COLO829 (cell line): ENCODE results near the gene XCL1.

Experiments
- DNase-seq: peaks from one replicate; pipeline ENCODE4 v3.0.0; 2012; ENCODE audit warnings: low spot score

XCL1 gene

GRCh38 chr1:168605443-168605842, 29.0 kb downstream of the XCL1 start:
- no peak for DNase-seq

GRCh38 chr1:168606096-168606495, 29.7 kb downstream of the XCL1 start:
- DNase-seq, result no peak

- DNase-seq, result no peak
Observed at GRCh38 chr1:168607872-168608428, 31.5 kb downstream of the XCL1 start.

GRCh38 chr1:168608796-168609715, 32.7 kb downstream of the XCL1 start:
- DNase-seq, result no peak

- no peak for DNase-seq
Observed at GRCh38 chr1:168609741-168610510, 33.5 kb downstream of the XCL1 start.

- no peak for DNase-seq
Observed at GRCh38 chr1:168613038-168613451, 36.6 kb downstream of the XCL1 start.

- DNase-seq, result no peak
Observed at GRCh38 chr1:168613691-168614231, 37.4 kb downstream of the XCL1 start.

- no peak for DNase-seq
Observed at GRCh38 chr1:168614235-168614634, 37.8 kb downstream of the XCL1 start.

- no peak for DNase-seq
Observed at GRCh38 chr1:168615965-168616364, 39.6 kb downstream of the XCL1 start.

GRCh38 chr1:168617974-168618750, 41.8 kb downstream of the XCL1 start:
- peak; percentile 82 for DNase-seq

- DNase-seq, result no peak
Observed at GRCh38 chr1:168618886-168619285, 42.5 kb downstream of the XCL1 start.

- peak; percentile 35 for DNase-seq
Observed at GRCh38 chr1:168621356-168621755, 45.0 kb downstream of the XCL1 start.

GRCh38 chr1:168623003-168623828, 46.8 kb downstream of the XCL1 start:
- DNase-seq, result peak; percentile 7

- no peak for DNase-seq
Observed at GRCh38 chr1:168623831-168624230, 47.4 kb downstream of the XCL1 start.

- DNase-seq, result no peak
Observed at GRCh38 chr1:168626326-168626725, 49.9 kb downstream of the XCL1 start.

- no peak for DNase-seq
Observed at GRCh38 chr1:168627370-168627769, 51.0 kb downstream of the XCL1 start.

- DNase-seq, result no peak
Observed at GRCh38 chr1:168628807-168629206, 52.4 kb downstream of the XCL1 start.

GRCh38 chr1:168629466-168629865, 53.1 kb downstream of the XCL1 start:
- DNase-seq, result no peak
